ENCODE data around the gene EGFLAM. TPM values are rescaled to one million over a fixed set of nuclear protein-coding genes. Genes with fewer than 3 reads are reported as not detected.

Gene EGFLAM
- total and polyA plus RNA-seq, 9 of the 15 experiments (the other 6 are each of a cell fraction or from before 2014, with no cell fraction given): 0.09 to 2.5 (median 1.0) TPM

DNA sequence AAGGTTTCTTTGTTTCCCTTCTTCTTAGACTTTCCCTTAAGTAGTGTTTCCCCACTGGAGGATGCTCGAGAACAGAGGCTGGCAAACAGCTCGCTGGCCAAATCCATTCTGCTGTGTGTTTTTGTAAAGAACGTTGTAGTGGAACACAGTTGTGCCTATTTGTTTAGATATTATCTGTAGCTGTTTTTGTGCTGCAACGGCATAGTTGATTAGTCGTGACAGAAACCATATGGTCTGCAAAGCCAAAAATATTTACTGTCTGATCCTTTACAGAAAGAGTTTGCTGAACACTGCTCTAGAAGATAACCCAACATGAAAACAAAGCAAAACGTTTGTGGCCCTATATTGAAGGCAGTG lies 47.0 kb upstream of the EGFLAM start:
- DNase-seq (ENCODE audit: extremely low read depth in 1 of 4, low spot score in 3 of 4): no peak
- 2% methylated on average over 6 of the region's 6 CpGs for WGBS (ENCODE audit: insufficient coverage, low coverage, missing lambda C conversion rate)
- Histone ChIP-seq H2AFZ (ENCODE audit: low read depth, low read length) (no peak overlapping the region), H3K27ac (ENCODE audit: extremely low read depth, low read depth, low read length) (no peak overlapping the region), H3K9me1 (ENCODE audit: control insufficient read depth, insufficient read depth, low read length) (no peaks in the 10 kb centered on the region), H3K36me3 (ENCODE audit: control insufficient read depth, insufficient read depth, low read length) (no peaks in the 10 kb centered on the region), H4K20me1 (replicated peaks; ENCODE audit: control insufficient read depth, insufficient read depth, low read length) (no peaks in the 10 kb centered on the region), H3K4me3 (no peak overlapping the region), H3K4me2 (ENCODE audit: insufficient read depth, low read length) (no peak overlapping the region), H3K4me1 (replicated peaks in 1 of 2; ENCODE audit: control insufficient read depth in 2 of 2, insufficient read depth in 2 of 2, low read length in 2 of 2) (no peaks in the 10 kb centered on the region), H3K9ac (ENCODE audit: insufficient read depth in 1 of 2, low read depth in 2 of 2, low read length in 2 of 2) (no peak overlapping the region), H3K9me3 (replicated peaks; ENCODE audit: control insufficient read depth, insufficient read depth, low read depth, low read length) (no peaks in the 10 kb centered on the region), H3K27me3 (ENCODE audit: control insufficient read depth in 2 of 2, insufficient read depth in 2 of 2, low read length in 2 of 2) (no peaks in the 10 kb centered on the region), H3K79me2 (ENCODE audit: control insufficient read depth, insufficient read depth, low read length) (no peaks in the 10 kb centered on the region)
- FAIRE-seq: no peak
- POLR2A ChIA-PET: no interaction called here
- TF ChIP-seq, protein P1, sequence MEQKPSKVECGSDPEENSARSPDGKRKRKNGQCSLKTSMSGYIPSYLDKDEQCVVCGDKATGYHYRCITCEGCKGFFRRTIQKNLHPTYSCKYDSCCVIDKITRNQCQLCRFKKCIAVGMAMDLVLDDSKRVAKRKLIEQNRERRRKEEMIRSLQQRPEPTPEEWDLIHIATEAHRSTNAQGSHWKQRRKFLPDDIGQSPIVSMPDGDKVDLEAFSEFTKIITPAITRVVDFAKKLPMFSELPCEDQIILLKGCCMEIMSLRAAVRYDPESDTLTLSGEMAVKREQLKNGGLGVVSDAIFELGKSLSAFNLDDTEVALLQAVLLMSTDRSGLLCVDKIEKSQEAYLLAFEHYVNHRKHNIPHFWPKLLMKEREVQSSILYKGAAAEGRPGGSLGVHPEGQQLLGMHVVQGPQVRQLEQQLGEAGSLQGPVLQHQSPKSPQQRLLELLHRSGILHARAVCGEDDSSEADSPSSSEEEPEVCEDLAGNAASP (IDR thresholded peaks at IDR 0.05): no peak
- TF ChIP-seq KDM4B (IDR thresholded peaks at IDR 0.05; ENCODE audit: borderline replicate concordance in 2 of 2, low read depth in 1 of 2) (no peak), PCBP2 (IDR thresholded peaks at IDR 0.05; ENCODE audit: low read depth, low read length, poor library complexity, severe bottlenecking) (no peak), ZNF3 (CRISPR knock-in tag; IDR thresholded peaks at IDR 0.05) (no peak), ZNF695 (CRISPR knock-in tag; IDR thresholded peaks at IDR 0.05) (no peak), MCM7 (IDR thresholded peaks at IDR 0.05) (no peak), MECOM (CRISPR knock-in tag; IDR thresholded peaks at IDR 0.05) (no peak), ZNF324 (CRISPR knock-in tag; IDR thresholded peaks at IDR 0.05) (no peak), ZNF778 (CRISPR knock-in tag; IDR thresholded peaks at IDR 0.05) (no peak), CCNT2 (IDR thresholded peaks at IDR 0.05; ENCODE audit: borderline replicate concordance, extremely low read depth, insufficient read length, low read depth, low read length) (no peak), PCBP1 (IDR thresholded peaks at IDR 0.05; ENCODE audit: low read depth, low read length, poor library complexity, severe bottlenecking) (no peak), NR3C1 (CRISPR knock-in tag; IDR thresholded peaks at IDR 0.05) (no peak), KLF1 (tag; IDR thresholded peaks at IDR 0.05) (no peak), SNIP1 (IDR thresholded peaks at IDR 0.05; ENCODE audit: low read depth) (no peak), HDAC1 (IDR thresholded peaks at IDR 0.05) (no peak)
- TF ChIP-seq, protein P2, sequence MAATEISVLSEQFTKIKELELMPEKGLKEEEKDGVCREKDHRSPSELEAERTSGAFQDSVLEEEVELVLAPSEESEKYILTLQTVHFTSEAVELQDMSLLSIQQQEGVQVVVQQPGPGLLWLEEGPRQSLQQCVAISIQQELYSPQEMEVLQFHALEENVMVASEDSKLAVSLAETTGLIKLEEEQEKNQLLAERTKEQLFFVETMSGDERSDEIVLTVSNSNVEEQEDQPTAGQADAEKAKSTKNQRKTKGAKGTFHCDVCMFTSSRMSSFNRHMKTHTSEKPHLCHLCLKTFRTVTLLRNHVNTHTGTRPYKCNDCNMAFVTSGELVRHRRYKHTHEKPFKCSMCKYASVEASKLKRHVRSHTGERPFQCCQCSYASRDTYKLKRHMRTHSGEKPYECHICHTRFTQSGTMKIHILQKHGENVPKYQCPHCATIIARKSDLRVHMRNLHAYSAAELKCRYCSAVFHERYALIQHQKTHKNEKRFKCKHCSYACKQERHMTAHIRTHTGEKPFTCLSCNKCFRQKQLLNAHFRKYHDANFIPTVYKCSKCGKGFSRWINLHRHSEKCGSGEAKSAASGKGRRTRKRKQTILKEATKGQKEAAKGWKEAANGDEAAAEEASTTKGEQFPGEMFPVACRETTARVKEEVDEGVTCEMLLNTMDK (IDR thresholded peaks at IDR 0.05; ENCODE audit: borderline replicate concordance, insufficient read depth, low read depth, low read length, poor library complexity, severe bottlenecking): no peak
- in situ Hi-C loops (cut with MboI): no loop called here
- BruUV-seq (replicated peaks): no TSS peak
- CTCF ChIA-PET (ENCODE audit: low intra/inter-chr PET ratio): no interaction called here
- intact Hi-C loops (cut with micrococcal nuclease): loop anchor here (5.0 kb wide), 1 partner anchor 456 kb away; no protein-coding TSS in a partner anchor
- ATAC-seq: no peak

All from K562 (cell line).